ENCODE results near the gene HGF. TPM values are rescaled to one million over a fixed set of nuclear protein-coding genes. Genes with fewer than 3 reads are reported as not detected.
"Not testable (repeated sequence)": the region's sequence is repeated elsewhere in the genome, so short reads cannot be mapped to it uniquely, and the experiment has no call there.

HGF gene
- total RNA-seq, 1 experiment from 2014 or later: not detected

DNA sequence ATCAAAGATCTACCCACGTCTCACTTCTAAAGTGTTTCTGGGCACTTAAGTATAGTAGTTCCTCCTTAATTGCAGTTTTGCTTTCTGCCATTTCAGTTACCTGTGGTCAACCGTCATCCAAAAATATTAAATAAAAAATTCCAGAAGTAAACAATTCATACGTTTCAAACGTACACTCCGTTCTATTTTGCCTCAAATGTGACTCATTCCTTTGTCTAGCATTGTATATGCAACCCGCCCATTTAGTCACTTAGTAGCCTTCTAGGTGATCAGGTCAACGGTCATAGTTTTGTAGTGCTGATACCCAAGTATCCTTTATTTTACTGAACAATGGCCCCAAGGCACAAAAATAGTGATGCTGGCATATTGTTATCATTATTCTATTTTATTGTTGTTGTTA is 33.8 kb downstream of the HGF start:
- H3K4me1 ChIP-seq: no peaks in the 10 kb centered on the region
- no peaks in the 10 kb centered on the region for H3K9me3 Mint-ChIP-seq (ENCODE audit: unreplicated experiment)
- no peak overlapping the region for H3K27ac Mint-ChIP-seq (ENCODE audit: unreplicated experiment)
- intact Hi-C loops (cut with micrococcal nuclease; ENCODE audit: unreplicated experiment): no loop called here
- TF ChIP-seq, protein P1, sequence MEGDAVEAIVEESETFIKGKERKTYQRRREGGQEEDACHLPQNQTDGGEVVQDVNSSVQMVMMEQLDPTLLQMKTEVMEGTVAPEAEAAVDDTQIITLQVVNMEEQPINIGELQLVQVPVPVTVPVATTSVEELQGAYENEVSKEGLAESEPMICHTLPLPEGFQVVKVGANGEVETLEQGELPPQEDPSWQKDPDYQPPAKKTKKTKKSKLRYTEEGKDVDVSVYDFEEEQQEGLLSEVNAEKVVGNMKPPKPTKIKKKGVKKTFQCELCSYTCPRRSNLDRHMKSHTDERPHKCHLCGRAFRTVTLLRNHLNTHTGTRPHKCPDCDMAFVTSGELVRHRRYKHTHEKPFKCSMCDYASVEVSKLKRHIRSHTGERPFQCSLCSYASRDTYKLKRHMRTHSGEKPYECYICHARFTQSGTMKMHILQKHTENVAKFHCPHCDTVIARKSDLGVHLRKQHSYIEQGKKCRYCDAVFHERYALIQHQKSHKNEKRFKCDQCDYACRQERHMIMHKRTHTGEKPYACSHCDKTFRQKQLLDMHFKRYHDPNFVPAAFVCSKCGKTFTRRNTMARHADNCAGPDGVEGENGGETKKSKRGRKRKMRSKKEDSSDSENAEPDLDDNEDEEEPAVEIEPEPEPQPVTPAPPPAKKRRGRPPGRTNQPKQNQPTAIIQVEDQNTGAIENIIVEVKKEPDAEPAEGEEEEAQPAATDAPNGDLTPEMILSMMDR (IDR thresholded peaks at IDR 0.05; ENCODE audit: insufficient read depth in 1 of 2, low read depth in 1 of 2, low read length in 1 of 2, severe bottlenecking in 1 of 2, unreplicated experiment in 1 of 2): no peak
- CTCF ChIA-PET: no interaction called here
- POLR2A ChIA-PET: no interaction called here
- H3K27me3 ChIP-seq (replicated peaks; ENCODE audit: control insufficient read depth, insufficient read depth, low read length): no peaks in the 10 kb centered on the region
- H3K9me3 ChIP-seq: no peaks in the 10 kb centered on the region
- peaks cover 9% of the 10 kb centered on the region for H3K27me3 Mint-ChIP-seq (ENCODE audit: insufficient read depth, unreplicated experiment)
- H3K4me1 Mint-ChIP-seq (ENCODE audit: low read depth, unreplicated experiment): no peaks in the 10 kb centered on the region
- no peaks in the 10 kb centered on the region for H3K36me3 ChIP-seq (ENCODE audit: control insufficient read depth, insufficient read depth, low read length)
- no peaks in the 10 kb centered on the region for H3K36me3 Mint-ChIP-seq (ENCODE audit: insufficient read depth, unreplicated experiment)
- no peak for DNase-seq
- BruUV-seq (replicated peaks): no TSS peak
- no peak overlapping the region for H3K4me3 ChIP-seq (ENCODE audit: low read depth, low read length)
- H3K4me3 Mint-ChIP-seq (ENCODE audit: unreplicated experiment): no peak overlapping the region

GRCh38 chr7:81725812-81726127 is 44.1 kb downstream of the HGF start:
- H3K4me3 Mint-ChIP-seq (ENCODE audit: unreplicated experiment): no peak overlapping the region
- Histone ChIP-seq H3K4me1 (no peaks in the 10 kb centered on the region), H3K27me3 (replicated peaks; ENCODE audit: control insufficient read depth, insufficient read depth, low read length) (no peaks in the 10 kb centered on the region), H3K4me3 (ENCODE audit: low read depth, low read length) (no peak overlapping the region), H3K9me3 (no peaks in the 10 kb centered on the region), H3K36me3 (ENCODE audit: control insufficient read depth, insufficient read depth, low read length) (no peaks in the 10 kb centered on the region)
- TF ChIP-seq, protein P1 (IDR thresholded peaks at IDR 0.05; ENCODE audit: insufficient read depth in 1 of 2, low read depth in 1 of 2, low read length in 1 of 2, severe bottlenecking in 1 of 2, unreplicated experiment in 1 of 2): no peak
- no TSS peak for BruUV-seq (replicated peaks)
- intact Hi-C loops (cut with micrococcal nuclease; ENCODE audit: unreplicated experiment): no loop called here
- no peak overlapping the region for H3K27ac Mint-ChIP-seq (ENCODE audit: unreplicated experiment)
- no peaks in the 10 kb centered on the region for H3K27me3 Mint-ChIP-seq (ENCODE audit: insufficient read depth, unreplicated experiment)
- no peak for DNase-seq
- peaks cover 7% of the 10 kb centered on the region for H3K4me1 Mint-ChIP-seq (ENCODE audit: low read depth, unreplicated experiment)
- CTCF ChIA-PET: no interaction called here
- POLR2A ChIA-PET: no interaction called here
- no peaks in the 10 kb centered on the region for H3K9me3 Mint-ChIP-seq (ENCODE audit: unreplicated experiment)
- H3K36me3 Mint-ChIP-seq (ENCODE audit: insufficient read depth, unreplicated experiment): no peaks in the 10 kb centered on the region

DNA sequence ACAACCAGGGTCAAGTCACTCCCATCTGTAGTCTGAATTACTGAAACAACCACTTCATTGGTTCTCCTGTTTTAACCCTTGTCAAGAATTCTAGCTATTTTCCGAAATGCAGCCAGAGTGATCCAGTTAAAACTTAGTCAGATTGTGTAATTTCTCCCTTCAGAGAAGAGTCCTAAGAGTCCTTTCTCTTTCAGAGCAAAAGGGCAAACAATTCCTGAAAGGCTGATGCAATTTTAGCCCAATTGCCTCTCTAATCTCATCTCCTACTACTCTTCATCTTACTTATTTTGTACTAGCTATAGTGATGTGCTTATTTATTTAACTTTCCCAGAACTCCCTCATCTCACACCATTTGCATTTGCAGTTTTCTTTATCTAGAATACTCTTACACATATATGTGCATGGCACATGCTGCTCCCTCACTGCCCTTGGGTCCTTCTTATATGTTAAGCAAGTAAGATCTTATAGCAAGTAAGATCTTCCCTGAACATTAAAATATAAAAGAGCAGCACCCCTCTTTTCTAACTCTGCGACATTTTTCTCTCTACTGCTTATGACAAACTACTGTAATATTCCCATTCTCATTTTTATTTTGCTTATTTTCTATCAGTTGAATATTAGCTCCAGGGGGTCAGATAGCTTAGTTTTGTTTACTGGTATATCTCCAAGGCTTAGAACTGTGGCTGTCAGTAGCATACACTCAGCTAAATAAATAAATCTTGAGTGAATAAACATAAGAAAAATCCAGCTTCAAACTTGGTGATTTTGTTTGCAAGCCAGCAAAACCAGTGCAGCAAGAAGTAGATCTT is 44.6 kb downstream of the HGF start:
- no peak overlapping the region for H3K27ac Mint-ChIP-seq (ENCODE audit: unreplicated experiment)
- Histone ChIP-seq H3K4me3 (ENCODE audit: low read depth, low read length) (no peak overlapping the region), H3K4me1 (no peaks in the 10 kb centered on the region), H3K36me3 (ENCODE audit: control insufficient read depth, insufficient read depth, low read length) (no peaks in the 10 kb centered on the region), H3K27me3 (replicated peaks; ENCODE audit: control insufficient read depth, insufficient read depth, low read length) (no peaks in the 10 kb centered on the region), H3K9me3 (no peaks in the 10 kb centered on the region)
- intact Hi-C loops (cut with micrococcal nuclease; ENCODE audit: unreplicated experiment): no loop called here
- CTCF ChIA-PET: no interaction called here
- TF ChIP-seq, protein P1 (IDR thresholded peaks at IDR 0.05; ENCODE audit: insufficient read depth in 1 of 2, low read depth in 1 of 2, low read length in 1 of 2, severe bottlenecking in 1 of 2, unreplicated experiment in 1 of 2): no peak
- H3K4me1 Mint-ChIP-seq (ENCODE audit: low read depth, unreplicated experiment): peaks cover 7% of the 10 kb centered on the region
- DNase-seq: no peak
- BruUV-seq (replicated peaks): no TSS peak
- POLR2A ChIA-PET: no interaction called here
- H3K27me3 Mint-ChIP-seq (ENCODE audit: insufficient read depth, unreplicated experiment): no peaks in the 10 kb centered on the region
- H3K36me3 Mint-ChIP-seq (ENCODE audit: insufficient read depth, unreplicated experiment): no peaks in the 10 kb centered on the region
- H3K4me3 Mint-ChIP-seq (ENCODE audit: unreplicated experiment): no peak overlapping the region
- H3K9me3 Mint-ChIP-seq (ENCODE audit: unreplicated experiment): no peaks in the 10 kb centered on the region

GRCh38 chr7:81722250-81722649 is 47.6 kb downstream of the HGF start:
- POLR2A ChIA-PET; H3K27ac Mint-ChIP-seq (ENCODE audit: unreplicated experiment); H3K27me3 ChIP-seq (replicated peaks; ENCODE audit: control insufficient read depth, insufficient read depth, low read length); CTCF ChIA-PET; H3K4me3 Mint-ChIP-seq (ENCODE audit: unreplicated experiment); BruUV-seq (replicated peaks); H3K4me1 ChIP-seq; H3K4me1 Mint-ChIP-seq (ENCODE audit: low read depth, unreplicated experiment); DNase-seq; H3K36me3 Mint-ChIP-seq (ENCODE audit: insufficient read depth, unreplicated experiment); H3K36me3 ChIP-seq (ENCODE audit: control insufficient read depth, insufficient read depth, low read length); H3K9me3 ChIP-seq; H3K4me3 ChIP-seq (ENCODE audit: low read depth, low read length); H3K9me3 Mint-ChIP-seq (ENCODE audit: unreplicated experiment); H3K27me3 Mint-ChIP-seq (ENCODE audit: insufficient read depth, unreplicated experiment); intact Hi-C loops (cut with micrococcal nuclease; ENCODE audit: unreplicated experiment): not testable (repeated sequence)

Data from Caco-2 (cell line).